OCI-M1 (cell line): ENCODE results near the gene ADNP.

ENCODE experiments used
- DNase-seq: peaks from one replicate; lab custom pipeline; 2025; lab: John Stamatoyannopoulos, UW

The ADNP gene

DNA sequence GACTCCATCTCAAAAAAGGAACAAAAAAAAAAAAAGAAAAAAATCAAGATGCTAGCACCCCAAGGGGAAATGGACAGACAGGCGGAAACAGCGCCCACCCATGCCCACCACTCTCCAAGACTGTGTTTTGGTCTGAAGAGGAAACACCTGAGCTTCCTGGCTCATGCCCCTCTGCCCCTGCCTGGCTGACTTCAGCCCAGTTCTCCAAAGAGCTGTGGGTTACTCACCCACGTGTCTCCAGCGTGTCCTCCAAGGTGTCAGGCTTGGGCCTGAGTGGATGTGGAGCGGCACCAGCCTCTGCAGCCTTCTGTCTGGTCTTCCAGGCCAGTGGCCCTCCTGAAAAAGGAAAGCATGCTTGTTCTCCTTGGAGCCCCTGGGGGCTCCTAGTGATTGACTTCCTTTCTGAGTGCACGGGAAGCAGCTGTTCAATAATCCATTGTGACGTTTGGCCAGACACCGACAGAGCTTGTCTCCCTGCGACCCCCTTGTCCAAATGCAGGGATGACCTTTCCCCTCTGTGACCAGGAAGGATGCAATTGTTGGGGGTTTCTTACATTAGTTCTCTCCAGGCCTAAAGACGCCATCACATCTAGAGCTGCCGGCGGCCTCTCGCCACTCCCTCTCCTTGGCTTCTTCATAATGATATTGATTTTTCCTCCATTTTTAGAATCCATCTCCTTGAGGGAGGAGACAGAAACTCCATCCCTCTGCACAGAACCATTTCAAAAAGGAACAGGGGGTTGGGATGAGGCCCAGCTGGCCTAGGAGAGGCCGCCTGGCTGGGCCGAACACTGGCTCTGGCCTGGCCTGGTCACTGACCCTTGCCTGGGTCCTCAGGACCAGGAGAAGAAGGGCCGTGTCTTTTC is 58.4 kb downstream of the ADNP start:
- DNase-seq = no peak

- DNase-seq = no peak
Observed at GRCh38 chr20:50870561-50871161, 60.6 kb downstream of the ADNP start.

DNA sequence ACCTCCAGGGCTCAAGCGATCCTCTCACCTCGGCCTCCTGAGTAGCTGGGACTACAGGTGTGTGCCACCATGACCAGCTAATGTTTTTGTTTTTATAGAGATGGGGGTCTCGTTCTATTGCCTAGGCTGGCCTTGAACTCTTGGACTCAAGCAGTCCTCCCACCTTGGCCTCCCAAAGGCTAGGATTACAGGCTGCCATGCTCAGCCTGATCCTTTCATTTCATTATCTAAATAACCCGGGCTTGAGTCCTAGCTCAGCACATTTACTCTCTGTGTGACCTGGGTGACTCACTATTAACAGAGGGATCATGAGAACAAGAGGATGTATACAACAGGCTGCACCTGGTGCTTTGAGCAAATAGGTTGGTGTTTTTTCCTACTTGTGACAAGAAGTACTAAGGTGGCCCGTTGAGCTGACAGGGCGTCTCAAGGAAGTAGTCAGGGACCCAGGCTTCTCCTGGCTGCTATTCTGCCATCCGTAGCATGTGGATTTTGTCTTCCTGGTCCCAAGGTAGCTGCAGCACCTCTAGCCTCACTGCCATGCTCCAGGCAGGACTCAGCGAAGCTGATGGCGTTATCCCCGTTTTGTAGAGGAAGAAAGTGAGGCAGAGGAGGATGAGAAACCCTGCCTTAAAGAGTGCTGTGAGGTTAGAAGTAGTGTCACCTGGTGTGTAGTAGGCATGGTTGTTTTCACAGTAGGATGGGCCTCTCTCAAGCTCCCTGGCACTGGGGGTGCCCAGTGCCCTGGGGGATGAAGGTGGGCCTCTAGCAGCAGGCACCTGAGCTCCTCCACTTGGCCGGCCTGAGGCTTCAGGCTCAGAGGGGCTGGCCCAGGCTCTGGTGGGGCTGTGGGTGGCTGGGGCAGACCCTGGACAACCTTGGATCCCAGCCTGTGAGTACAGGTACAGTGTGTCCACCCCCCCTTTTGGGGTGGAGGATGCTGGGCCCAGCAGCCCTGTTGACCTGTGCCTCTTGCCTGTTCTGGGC is 62.4 kb downstream of the ADNP start:
- no peak for DNase-seq

GRCh38 chr20:50867805-50868204 is 63.4 kb downstream of the ADNP start:
- DNase-seq = no peak

DNA sequence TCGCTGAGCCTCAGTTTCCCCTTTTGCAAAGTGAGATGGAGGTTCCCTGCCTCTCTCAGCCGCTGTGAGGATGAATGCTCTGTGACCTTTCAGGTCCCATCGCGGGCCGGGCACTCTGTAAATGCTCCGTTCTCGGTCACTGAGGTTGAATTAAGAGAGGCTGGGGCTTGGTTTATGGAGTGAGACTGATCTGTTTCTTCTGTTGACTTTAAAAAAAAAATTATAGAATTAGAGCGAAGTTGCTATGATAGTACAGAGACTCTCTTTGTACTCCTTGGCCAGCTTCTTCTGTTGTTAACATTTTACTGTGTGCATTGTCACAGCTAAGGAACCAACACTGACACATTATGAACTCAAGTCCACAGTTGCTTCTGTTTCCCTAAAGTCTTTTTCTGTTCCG is 64.4 kb downstream of the ADNP start:
- no peak for DNase-seq

DNA sequence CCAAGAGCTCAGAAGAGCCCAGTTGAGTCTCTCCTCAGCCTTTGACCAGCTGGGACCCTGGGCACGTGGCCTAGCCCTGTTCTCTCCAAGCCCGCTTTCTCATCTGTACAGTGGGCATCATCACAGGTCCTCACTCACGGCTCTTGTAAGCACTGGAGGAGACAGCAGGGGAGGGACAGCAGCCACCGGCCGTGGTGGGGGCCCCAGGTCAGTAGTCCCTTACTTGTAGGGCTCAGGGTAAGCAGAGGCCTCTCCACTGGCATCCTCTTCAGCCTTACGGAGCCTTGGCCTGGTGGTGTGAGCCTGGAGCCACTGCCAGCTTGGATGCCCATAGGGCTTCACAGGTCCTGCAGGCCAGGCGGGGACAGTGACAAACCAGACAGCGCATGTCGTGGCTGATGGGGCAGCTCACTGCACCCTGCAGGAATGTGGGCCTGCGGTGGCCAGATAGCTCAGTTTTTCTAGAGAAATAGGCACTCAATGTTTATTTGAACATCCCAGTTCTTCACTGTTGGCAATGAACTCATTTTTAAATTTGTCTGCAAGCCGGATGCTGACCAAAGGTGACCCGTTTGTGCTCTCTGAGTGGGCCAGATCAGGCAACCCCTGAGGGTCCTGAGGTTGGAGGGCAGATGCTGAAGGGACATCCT is 65.1 kb downstream of the ADNP start:
- no peak for DNase-seq

DNA sequence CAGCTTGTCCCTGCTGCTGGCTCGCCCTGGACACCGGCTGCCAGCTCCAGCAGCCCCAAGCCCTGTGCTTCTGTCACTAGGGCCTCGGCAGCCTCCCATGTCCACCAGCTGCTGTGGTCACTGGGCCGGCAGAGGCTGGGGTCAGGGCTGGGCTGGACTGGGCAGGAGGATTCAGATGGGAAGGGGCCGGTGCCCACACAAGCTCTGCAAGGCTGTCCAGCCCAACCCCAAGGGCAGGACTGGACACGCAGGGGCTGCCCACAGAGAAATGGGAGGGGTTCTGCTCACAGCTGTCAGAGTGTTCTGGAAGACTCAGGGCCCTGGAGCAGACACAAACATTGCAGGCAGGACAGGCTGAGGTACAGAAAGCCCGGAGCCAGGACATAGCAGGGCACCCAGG is 65.6 kb downstream of the ADNP start:
- no peak for DNase-seq

- no peak for DNase-seq
Observed at GRCh38 chr20:50865114-50865513, 66.1 kb downstream of the ADNP start.

DNA sequence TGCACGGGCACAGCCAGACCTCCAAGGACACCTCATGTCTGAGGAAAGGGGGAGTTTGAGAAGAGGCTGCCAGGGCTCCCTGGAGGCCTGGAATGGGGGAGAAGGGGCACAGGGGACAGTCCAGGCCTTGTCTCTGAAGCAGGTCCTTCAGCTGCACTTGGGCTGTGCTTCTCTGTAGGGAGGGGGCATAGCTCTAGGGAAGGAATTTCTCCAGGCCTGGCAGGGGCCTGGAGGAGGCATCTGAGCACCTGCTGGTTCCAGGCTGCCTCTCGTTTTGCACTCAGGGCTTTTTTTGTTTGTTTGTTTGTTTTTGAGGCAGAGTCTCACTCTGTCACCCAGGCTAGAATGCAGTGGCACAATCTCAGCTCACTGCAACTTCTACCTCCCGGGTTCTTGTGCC is 68.7 kb downstream of the ADNP start:
- no peak for DNase-seq

- no peak for DNase-seq
Observed at GRCh38 chr20:50861012-50861411, 70.2 kb downstream of the ADNP start.

DNA sequence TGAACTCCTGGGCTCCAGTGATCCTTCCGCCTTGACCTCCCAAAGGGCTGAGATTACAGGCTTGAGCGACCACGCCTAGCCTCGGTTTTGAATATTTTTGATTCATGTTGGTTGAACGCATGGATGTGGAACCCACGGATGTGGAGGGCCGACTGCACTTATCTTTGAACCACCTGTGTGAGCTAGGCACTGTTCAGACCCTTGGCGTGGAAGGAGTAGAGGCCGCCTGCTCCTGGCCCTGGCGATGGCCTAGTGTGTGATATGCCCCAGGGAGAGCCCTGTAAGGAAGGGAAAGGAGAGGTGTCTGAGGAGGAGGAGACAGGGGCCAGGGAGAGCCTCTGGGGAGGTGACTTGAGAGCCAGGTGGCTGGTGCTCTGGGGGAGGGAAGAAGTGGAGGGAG is 72.1 kb downstream of the ADNP start:
- no peak for DNase-seq

DNA sequence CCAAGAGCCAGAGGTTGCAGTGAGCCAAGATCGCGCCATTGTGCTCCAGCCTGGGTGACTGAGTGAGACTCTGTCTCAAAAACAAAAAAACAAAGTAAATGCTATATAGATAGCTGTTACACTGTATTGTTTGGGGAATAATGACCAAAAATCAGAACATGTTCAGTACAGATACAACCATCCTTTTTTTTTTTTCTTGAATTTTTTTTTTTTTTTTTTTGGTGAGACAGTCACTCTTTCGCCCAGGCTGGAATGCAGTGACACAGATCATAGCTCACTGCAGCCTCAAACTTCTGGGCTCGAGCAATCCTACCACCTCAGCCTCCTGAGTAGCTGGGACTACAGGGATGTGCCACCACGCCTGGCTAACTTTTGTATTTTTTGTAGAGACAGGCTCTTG is 72.7 kb downstream of the ADNP start:
- DNase-seq = no peak

- DNase-seq = no peak
Observed at GRCh38 chr20:50857348-50857747, 73.9 kb downstream of the ADNP start.

DNA sequence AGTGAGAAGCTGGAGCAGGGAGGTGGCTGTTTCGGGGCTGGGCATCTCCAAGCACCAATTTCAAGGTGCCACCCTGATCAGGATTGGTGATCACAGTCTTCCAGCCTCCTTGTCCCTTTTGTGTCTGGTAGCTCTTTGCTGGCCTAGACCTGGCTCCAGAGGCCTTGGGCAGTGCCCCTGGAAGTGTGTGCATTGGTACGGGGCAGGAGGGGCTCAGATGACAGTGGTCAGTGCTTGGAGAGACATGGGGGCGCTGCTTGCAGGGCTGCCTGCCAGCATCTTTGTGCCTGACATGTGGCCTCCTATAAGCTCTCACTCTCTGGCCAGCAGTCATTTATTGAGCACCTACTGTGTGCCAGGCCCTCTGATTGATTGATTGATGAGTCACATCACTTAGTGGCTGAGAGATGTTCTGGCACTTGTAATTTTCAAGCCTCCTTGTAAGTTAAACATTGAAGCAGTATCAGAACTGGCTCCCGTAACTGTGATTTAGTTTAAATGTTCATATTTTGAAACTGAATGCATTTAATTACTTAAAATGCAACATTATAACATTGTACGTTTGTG is 74.7 kb downstream of the ADNP start:
- DNase-seq = no peak

GRCh38 chr20:50855498-50856474 is 75.5 kb downstream of the ADNP start:
- no peak for DNase-seq

DNA sequence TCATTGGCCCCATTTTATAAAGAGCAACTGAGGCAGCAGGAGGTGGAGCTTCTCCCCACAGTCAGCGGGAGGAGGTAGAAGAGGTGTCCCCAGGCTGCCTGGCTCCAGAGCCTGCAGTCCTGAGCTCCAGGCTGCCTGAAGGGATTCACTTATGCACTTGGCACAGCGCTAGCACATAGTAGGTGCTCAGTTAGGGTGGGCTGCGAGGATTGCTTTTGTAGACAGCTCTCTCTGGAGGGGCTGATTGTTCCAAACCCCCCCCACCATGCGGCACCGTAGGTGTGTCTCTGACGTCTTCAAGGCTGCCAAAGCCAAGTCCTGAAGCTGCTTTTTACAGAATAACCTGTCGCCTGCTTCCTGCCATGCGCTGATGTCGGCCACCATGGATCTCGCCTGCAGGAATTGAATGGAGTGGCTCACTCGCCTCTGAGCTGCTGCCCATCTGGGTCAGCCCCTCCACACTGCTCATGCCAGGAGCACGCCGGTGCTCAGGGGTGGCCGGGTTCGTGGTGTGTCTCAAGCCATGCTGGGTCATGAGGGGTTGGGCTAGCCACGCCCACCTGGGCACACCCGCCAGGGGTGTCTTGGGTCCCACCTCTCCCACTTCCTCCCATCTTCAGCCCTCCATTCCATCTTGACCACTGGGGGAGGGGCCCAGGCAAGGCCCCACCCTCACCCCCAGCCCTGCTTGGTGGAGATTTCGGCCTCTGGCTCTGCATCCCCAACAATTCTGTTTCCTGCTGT is 76.6 kb downstream of the ADNP start:
- no peak for DNase-seq

DNA sequence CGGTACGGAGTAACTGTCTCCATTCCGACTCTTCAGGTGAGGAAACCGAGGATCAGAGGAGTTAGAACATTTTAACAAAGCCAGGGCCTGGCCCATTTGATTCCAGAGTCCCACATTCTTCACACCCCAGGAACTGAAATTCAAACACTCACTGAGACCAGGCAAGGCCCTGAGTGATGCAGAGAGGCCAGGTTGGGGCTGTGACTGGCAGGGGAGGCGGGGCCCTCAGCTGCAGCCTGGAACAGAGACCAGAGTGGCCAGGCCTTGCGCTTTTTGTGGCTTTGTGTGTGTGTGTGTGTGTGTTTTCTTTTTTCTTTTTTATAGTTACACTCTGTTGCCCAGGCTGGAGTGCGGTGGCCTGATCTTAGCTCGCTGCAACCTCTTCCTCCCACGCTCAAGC is 79.2 kb downstream of the ADNP start:
- no peak for DNase-seq

- no peak for DNase-seq
Observed at GRCh38 chr20:50850721-50851286, 80.4 kb downstream of the ADNP start.
